Lower leg skin (tissue), 3 donors: ENCODE data around the gene ALOX5.

Source experiments
- CTCF ChIP-seq, 3 donors: fragments of 450-650 bp; IDR thresholded peaks; one replicate each; pipeline ENCODE4 v1.5.1; 2016; ENCODE audit warnings: antibody characterized with exemption in 3 of 3, mild to moderate bottlenecking in 3 of 3, moderate library complexity in 2 of 3
- POLR2A ChIP-seq, 2 donors: fragments of 450-650 bp; IDR thresholded peaks; one replicate each; pipeline ENCODE4 v1.6.1; 2016 to 2017; ENCODE audit warnings: antibody characterized with exemption in 2 of 2, mild to moderate bottlenecking in 1 of 2, moderate library complexity in 1 of 2

- TF ChIP-seq CTCF (IDR thresholded peaks at IDR 0.05) = no peak
- TF ChIP-seq POLR2A (IDR thresholded peaks at IDR 0.05) = no peak
Observed at GRCh38 chr10:45432113-45432512, 58.1 kb downstream of the ALOX5 start.
